IMR-90 (cell line): ENCODE measurements around the gene NPR2. TPM values are rescaled to one million over a fixed set of nuclear protein-coding genes. Genes with fewer than 3 reads are reported as not detected.

Experiments
- ATAC-seq: fragments of 200-7000 bp; cut with Tn5 transposase; 2 replicates; pipeline ENCODE4 v1.9.1; 2020; ENCODE audit warnings: low read depth, mild to moderate bottlenecking, moderate library complexity
- BruUV-seq: library from RNA; stranded (reverse); fragments of 400-500 nt; replicated peaks from 2 replicates; lab custom pipeline; 2021; lab: Mats Ljungman, UMichigan
- CTCF ChIA-PET: fragments of 300-600 bp; formaldehyde crosslinking; extraction: SDS; loops from one replicate; lab custom pipeline; 2021; ENCODE audit warnings: antibody characterized with exemption; lab: Yijun Ruan, JAX
- POLR2A ChIA-PET: fragments of 300-600 bp; sonication (Branson Sonifier 250); formaldehyde crosslinking; loops from one replicate; lab custom pipeline; 2022; ENCODE audit warnings: antibody characterized with exemption; ENCODE audit not compliant: unreplicated experiment; lab: Charles Lee
- DNase-seq: peaks from one replicate; pipeline ENCODE4 v3.0.0; 2013
- H2AFZ ChIP-seq: replicated peaks from 2 replicates; pipeline ENCODE3; 2013; ENCODE audit warnings: low read length, mild to moderate bottlenecking; ENCODE audit not compliant: poor library complexity
- H2AK5ac ChIP-seq: 2 replicates; pipeline ENCODE4 v1.6.1; 2013; ENCODE audit warnings: low read depth, low read length, inconsistent platforms
- H2AK9ac ChIP-seq: replicated peaks from 2 replicates; pipeline ENCODE3; 2013; ENCODE audit warnings: mild to moderate bottlenecking, low read depth, low read length, moderate library complexity; ENCODE audit not compliant: poor library complexity
- H2BK120ac ChIP-seq: 2 replicates; pipeline ENCODE4 v1.6.1; 2013; ENCODE audit warnings: low read depth, low read length, inconsistent platforms
- H2BK15ac ChIP-seq: 3 replicates; pipeline ENCODE4 v1.6.1; 2013; ENCODE audit warnings: low read depth, low read length, inconsistent platforms
- H2BK20ac ChIP-seq: 2 replicates; pipeline ENCODE4 v1.6.1; 2013; ENCODE audit warnings: low read depth, mild to moderate bottlenecking, inconsistent platforms, low read length, moderate library complexity
- H2BK5ac ChIP-seq: 2 replicates; pipeline ENCODE4 v1.6.1; 2013; ENCODE audit warnings: mild to moderate bottlenecking, low read depth, low read length, inconsistent platforms; ENCODE audit not compliant: poor library complexity, severe bottlenecking
- H3K14ac ChIP-seq: replicated peaks from 2 replicates; pipeline ENCODE4 v1.6.1; 2013; ENCODE audit warnings: low read depth, low read length, inconsistent platforms
- H3K18ac ChIP-seq: 2 replicates; pipeline ENCODE4 v1.6.1; 2013; ENCODE audit warnings: low read depth, low read length, control low read depth
- H3K23ac ChIP-seq: 2 replicates; pipeline ENCODE4 v1.6.1; 2013; ENCODE audit warnings: low read depth, low read length, inconsistent platforms
- H3K27ac ChIP-seq: 2 replicates; pipeline ENCODE4 v1.5.1; 2013; ENCODE audit warnings: mild to moderate bottlenecking, control low read depth, low read length; ENCODE audit not compliant: insufficient read depth
- H3K27me3 ChIP-seq: 2 replicates; pipeline ENCODE4 v1.6.1; 2013; ENCODE audit warnings: low read length; ENCODE audit not compliant: control insufficient read depth, insufficient read depth
- H3K36me3 ChIP-seq: 2 replicates; pipeline ENCODE4 v1.6.1; 2013; ENCODE audit warnings: low read length, mixed read lengths; ENCODE audit not compliant: control insufficient read depth, insufficient read depth
- H3K4ac ChIP-seq: 2 replicates; pipeline ENCODE4 v1.6.1; 2013; ENCODE audit warnings: low read depth, low read length, inconsistent platforms
- H3K4me1 ChIP-seq: 2 replicates; pipeline ENCODE4 v1.6.1; 2013; ENCODE audit warnings: low read length, mixed read lengths; ENCODE audit not compliant: control insufficient read depth, insufficient read depth
- H3K4me2 ChIP-seq: 2 replicates; pipeline ENCODE4 v1.6.1; 2013; ENCODE audit warnings: low read depth, mild to moderate bottlenecking, control low read depth, low read length, moderate library complexity
- H3K4me3 ChIP-seq: 2 replicates; pipeline ENCODE4 v1.5.1; 2013; ENCODE audit warnings: low read depth, mild to moderate bottlenecking, control low read depth, low read length, moderate library complexity; ENCODE audit not compliant: insufficient read depth
- H3K56ac ChIP-seq: 2 replicates; pipeline ENCODE4 v1.6.1; 2013; ENCODE audit warnings: low read length, inconsistent platforms; ENCODE audit not compliant: insufficient read depth; ENCODE audit errors: extremely low read depth
- H3K79me1 ChIP-seq, 2 experiments: 2 replicates each; pipeline ENCODE4 v1.6.1; 2013; ENCODE audit warnings: low read length in 2 of 2, inconsistent platforms in 1 of 2, low read depth in 1 of 2
- H3K9ac ChIP-seq: 2 replicates; pipeline ENCODE4 v1.6.1; 2013; ENCODE audit warnings: low read depth, low read length, control low read depth
- H3K9me1 ChIP-seq: 2 replicates; pipeline ENCODE4 v1.6.1; 2013; ENCODE audit warnings: low read length, inconsistent platforms; ENCODE audit not compliant: insufficient read depth
- H3K9me3 ChIP-seq: 2 replicates; pipeline ENCODE4 v1.6.1; 2013; ENCODE audit warnings: low read length; ENCODE audit not compliant: control insufficient read depth, insufficient read depth
- H4K20me1 ChIP-seq: 2 replicates; pipeline ENCODE4 v1.6.1; 2013; ENCODE audit warnings: low read length, inconsistent platforms; ENCODE audit not compliant: insufficient read depth
- H4K5ac ChIP-seq: 2 replicates; pipeline ENCODE4 v1.6.1; 2013; ENCODE audit warnings: mild to moderate bottlenecking, low read depth, low read length, control low read depth
- H4K8ac ChIP-seq, 2 experiments: 2 replicates each; pipeline ENCODE4 v1.6.1; 2013; ENCODE audit warnings: low read depth in 2 of 2, low read length in 2 of 2, control low read depth in 1 of 2, inconsistent platforms in 1 of 2
- H4K91ac ChIP-seq: 2 replicates; pipeline ENCODE4 v1.6.1; 2013; ENCODE audit warnings: low read depth, low read length, inconsistent platforms; ENCODE audit not compliant: insufficient read depth
- BHLHE40 ChIP-seq: fragments of 150-350 bp; IDR thresholded peaks from 2 replicates; pipeline ENCODE4 v1.6.1; 2016; ENCODE audit warnings: mild to moderate bottlenecking, low read depth, low read length
- CEBPB ChIP-seq: IDR thresholded peaks from 2 replicates; pipeline ENCODE4 v1.6.1; 2012; ENCODE audit warnings: low read depth, low read length, improper control_type of control experiment
- CHD1 ChIP-seq: IDR thresholded peaks from 2 replicates; pipeline ENCODE4 v1.6.1; 2012; ENCODE audit warnings: low read depth, low read length, improper control_type of control experiment
- FOS ChIP-seq: fragments of 150-350 bp; IDR thresholded peaks from 2 replicates; pipeline ENCODE4 v1.6.1; 2016; ENCODE audit warnings: low read depth, low read length
- MAFK ChIP-seq: IDR thresholded peaks from 2 replicates; pipeline ENCODE4 v1.6.1; 2012; ENCODE audit warnings: low read depth, low read length, improper control_type of control experiment
- MAZ ChIP-seq: IDR thresholded peaks from 2 replicates; pipeline ENCODE4 v1.6.1; 2012; ENCODE audit warnings: low read depth, mild to moderate bottlenecking, low read length, improper control_type of control experiment, moderate library complexity, borderline replicate concordance
- MXI1 ChIP-seq: IDR thresholded peaks from 2 replicates; pipeline ENCODE4 v1.6.1; 2012; ENCODE audit warnings: low read depth, mild to moderate bottlenecking, low read length, moderate library complexity, borderline replicate concordance
- POLR2A ChIP-seq: IDR thresholded peaks from 2 replicates; pipeline ENCODE4 v1.6.1; 2012; ENCODE audit warnings: mild to moderate bottlenecking, low read depth, low read length
- RAD21 ChIP-seq: IDR thresholded peaks from 2 replicates; pipeline ENCODE4 v1.6.1; 2012; ENCODE audit warnings: low read length, improper control_type of control experiment
- RCOR1 ChIP-seq: IDR thresholded peaks from 2 replicates; pipeline ENCODE4 v1.6.1; 2012; ENCODE audit warnings: mild to moderate bottlenecking, low read length, improper control_type of control experiment; ENCODE audit not compliant: insufficient replicate concordance
- RFX5 ChIP-seq: IDR thresholded peaks from 2 replicates; pipeline ENCODE4 v1.8.0; 2012; ENCODE audit warnings: low read depth, mild to moderate bottlenecking, low read length, moderate library complexity
- SMC3 ChIP-seq: fragments of 150-350 bp; IDR thresholded peaks from 2 replicates; pipeline ENCODE4 v1.6.1; 2016; ENCODE audit warnings: low read depth, mild to moderate bottlenecking, antibody characterized with exemption, low read length, moderate library complexity
- WGBS, 2 experiments: methylation state at CpG; one replicate each; pipeline versions ENCODE4 v1.1.5 to v1.1.7; 2013; ENCODE audit warnings: missing lambda C conversion rate in 2 of 2; ENCODE audit not compliant: insufficient read length in 1 of 2; ENCODE audit errors: extremely low coverage in 2 of 2; 5-methylcytosine and 5-hydroxymethylcytosine counted together
- dilution Hi-C: fragments of 300-500 bp; cut with HindIII; formaldehyde crosslinking; loops from one replicate; pipeline ENCODE4 v1.14.3; 2018; ENCODE audit warnings: low sequenced_read_pairs; ENCODE audit not compliant: unreplicated experiment
- in situ Hi-C: fragments of 300-500 bp; cut with MboI; formaldehyde crosslinking; loops from 3 replicates; pipeline ENCODE4 v1.14.3; 2019; ENCODE audit warnings: low sequenced_read_pairs, inconsistent platforms, mixed read lengths
- intact Hi-C: fragments of 100-400 bp; cut with micrococcal nuclease; formaldehyde crosslinking; loops from 2 replicates; pipeline ENCODE4 v1.10.0; 2022
- polyA plus RNA-seq, 3 experiments: library from polyadenylated mRNA; depleted of rRNA; stranded (reverse); fragments of >200 nt; gene quantifications; 2 replicates each; pipeline ENCODE4 v1.2.3, GENCODE V29; 2012; ENCODE audit warnings: low replicate concordance in 1 of 3
- total RNA-seq: library from RNA; depleted of rRNA; stranded (reverse); fragments of >200 nt; gene quantifications from 2 replicates; pipeline ENCODE4 v1.2.3, GENCODE V29; 2012
- TF ChIP-seq, protein P1 (sequence below): conservative IDR thresholded peaks from 2 replicates; pipeline ENCODE4 v1.5.1; 2012; ENCODE audit warnings: mild to moderate bottlenecking, low read depth, low read length, improper control_type of control experiment
- TF ChIP-seq, protein P2 (sequence below): fragments of 150-350 bp; IDR thresholded peaks from 2 replicates; pipeline ENCODE4 v1.6.1; 2017; ENCODE audit warnings: mild to moderate bottlenecking, antibody characterized with exemption, low read length, low read depth
- TF ChIP-seq, protein P3 (sequence below): fragments of 150-350 bp; IDR thresholded peaks from 2 replicates; pipeline ENCODE4 v1.6.1; 2016; ENCODE audit warnings: low read depth, mild to moderate bottlenecking, low read length, moderate library complexity, borderline replicate concordance

The NPR2 gene
- total and polyA plus RNA-seq, 2 of the 4 experiments (the other 2 are of a cell fraction): 5.2 to 35.7 TPM

DNA sequence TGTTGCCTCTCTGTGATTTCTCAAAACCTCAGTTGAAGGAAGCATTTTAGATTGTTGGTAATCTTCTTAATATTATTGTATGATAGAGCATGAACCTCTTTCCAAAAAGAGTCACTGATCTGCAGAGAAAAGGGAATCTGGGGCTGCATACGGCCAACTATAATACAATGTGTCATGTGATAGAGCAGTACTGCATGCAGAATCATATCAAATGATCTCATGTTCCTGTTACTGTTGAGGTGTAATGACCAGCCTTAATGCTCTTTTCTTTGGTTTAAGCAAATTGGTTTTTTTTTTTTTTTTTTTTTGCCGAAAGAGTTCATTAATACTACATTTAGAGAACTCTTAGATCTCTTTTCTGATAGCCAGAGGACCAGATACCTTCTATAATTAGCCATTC lies 24.4 kb upstream of the NPR2 start:
- Histone ChIP-seq H2AK5ac (no peak overlapping the region), H4K20me1 (no peaks in the 10 kb centered on the region), H2BK120ac (no peak overlapping the region), H3K9me1 (no peaks in the 10 kb centered on the region), H2AK9ac (no peak overlapping the region), H3K79me1 (no peaks in the 10 kb centered on the region), H3K4ac (no peak overlapping the region), H2BK5ac (no peak overlapping the region), H2BK20ac (no peak overlapping the region), H3K4me2 (no peak overlapping the region), H3K36me3 (no peaks in the 10 kb centered on the region), H3K18ac (no peak overlapping the region), H3K27ac (no peak overlapping the region), H3K9ac (no peak overlapping the region), H3K23ac (no peak overlapping the region), H3K56ac (no peak overlapping the region), H2BK15ac (no peak overlapping the region), H4K91ac (no peak overlapping the region), H2AFZ (no peak overlapping the region), H3K4me1 (peaks cover under 1% of the 10 kb centered on the region; the same call in 1 of the 2 replicates), H3K27me3 (peaks cover 26% of the 10 kb centered on the region), H3K14ac (no peak overlapping the region), H4K8ac (no peak overlapping the region), H3K4me3 (no peak overlapping the region), H3K9me3 (no peaks in the 10 kb centered on the region), H4K5ac (no peak overlapping the region)
- BruUV-seq: no TSS peak
- WGBS, 2 experiments: no CpG with 5 or more reads among the region's 2 CpGs
- CTCF ChIA-PET: no interaction called here
- no peak for DNase-seq
- intact Hi-C loops: no loop called here
- ATAC-seq: no peak
- TF ChIP-seq MXI1 (no peak), RFX5 (no peak), CEBPB (no peak), MAZ (no peak), FOS (no peak), RCOR1 (no peak), BHLHE40 (no peak), RAD21 (no peak), MAFK (no peak), SMC3 (no peak), POLR2A (no peak), CHD1 (no peak)
- TF ChIP-seq, protein P1, sequence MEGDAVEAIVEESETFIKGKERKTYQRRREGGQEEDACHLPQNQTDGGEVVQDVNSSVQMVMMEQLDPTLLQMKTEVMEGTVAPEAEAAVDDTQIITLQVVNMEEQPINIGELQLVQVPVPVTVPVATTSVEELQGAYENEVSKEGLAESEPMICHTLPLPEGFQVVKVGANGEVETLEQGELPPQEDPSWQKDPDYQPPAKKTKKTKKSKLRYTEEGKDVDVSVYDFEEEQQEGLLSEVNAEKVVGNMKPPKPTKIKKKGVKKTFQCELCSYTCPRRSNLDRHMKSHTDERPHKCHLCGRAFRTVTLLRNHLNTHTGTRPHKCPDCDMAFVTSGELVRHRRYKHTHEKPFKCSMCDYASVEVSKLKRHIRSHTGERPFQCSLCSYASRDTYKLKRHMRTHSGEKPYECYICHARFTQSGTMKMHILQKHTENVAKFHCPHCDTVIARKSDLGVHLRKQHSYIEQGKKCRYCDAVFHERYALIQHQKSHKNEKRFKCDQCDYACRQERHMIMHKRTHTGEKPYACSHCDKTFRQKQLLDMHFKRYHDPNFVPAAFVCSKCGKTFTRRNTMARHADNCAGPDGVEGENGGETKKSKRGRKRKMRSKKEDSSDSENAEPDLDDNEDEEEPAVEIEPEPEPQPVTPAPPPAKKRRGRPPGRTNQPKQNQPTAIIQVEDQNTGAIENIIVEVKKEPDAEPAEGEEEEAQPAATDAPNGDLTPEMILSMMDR: no peak
- TF ChIP-seq, protein P2, sequence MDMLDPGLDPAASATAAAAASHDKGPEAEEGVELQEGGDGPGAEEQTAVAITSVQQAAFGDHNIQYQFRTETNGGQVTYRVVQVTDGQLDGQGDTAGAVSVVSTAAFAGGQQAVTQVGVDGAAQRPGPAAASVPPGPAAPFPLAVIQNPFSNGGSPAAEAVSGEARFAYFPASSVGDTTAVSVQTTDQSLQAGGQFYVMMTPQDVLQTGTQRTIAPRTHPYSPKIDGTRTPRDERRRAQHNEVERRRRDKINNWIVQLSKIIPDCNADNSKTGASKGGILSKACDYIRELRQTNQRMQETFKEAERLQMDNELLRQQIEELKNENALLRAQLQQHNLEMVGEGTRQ: no peak
- TF ChIP-seq, protein P3, sequence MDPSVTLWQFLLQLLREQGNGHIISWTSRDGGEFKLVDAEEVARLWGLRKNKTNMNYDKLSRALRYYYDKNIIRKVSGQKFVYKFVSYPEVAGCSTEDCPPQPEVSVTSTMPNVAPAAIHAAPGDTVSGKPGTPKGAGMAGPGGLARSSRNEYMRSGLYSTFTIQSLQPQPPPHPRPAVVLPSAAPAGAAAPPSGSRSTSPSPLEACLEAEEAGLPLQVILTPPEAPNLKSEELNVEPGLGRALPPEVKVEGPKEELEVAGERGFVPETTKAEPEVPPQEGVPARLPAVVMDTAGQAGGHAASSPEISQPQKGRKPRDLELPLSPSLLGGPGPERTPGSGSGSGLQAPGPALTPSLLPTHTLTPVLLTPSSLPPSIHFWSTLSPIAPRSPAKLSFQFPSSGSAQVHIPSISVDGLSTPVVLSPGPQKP: no peak
- dilution Hi-C loops: no loop called here
- in situ Hi-C loops: no loop called here
- POLR2A ChIA-PET: no interaction called here
